IMR-90 (cell line): ENCODE results near the gene ABHD16A. TPM values are rescaled to one million over a fixed set of nuclear protein-coding genes. Genes with fewer than 3 reads are reported as not detected.

Experiments used
- ATAC-seq: fragments of 200-7000 bp; cut with Tn5 transposase; 2 replicates; pipeline ENCODE4 v1.9.1; 2020; ENCODE audit warnings: low read depth, mild to moderate bottlenecking, moderate library complexity
- BruUV-seq: library from RNA; stranded (reverse); fragments of 400-500 nt; replicated peaks from 2 replicates; lab custom pipeline; 2021; lab: Mats Ljungman, UMichigan
- CTCF ChIA-PET: fragments of 300-600 bp; formaldehyde crosslinking; extraction: SDS; loops from one replicate; lab custom pipeline; 2021; ENCODE audit warnings: antibody characterized with exemption; lab: Yijun Ruan, JAX
- POLR2A ChIA-PET: fragments of 300-600 bp; sonication (Branson Sonifier 250); formaldehyde crosslinking; loops from one replicate; lab custom pipeline; 2022; ENCODE audit warnings: antibody characterized with exemption; ENCODE audit not compliant: unreplicated experiment; lab: Charles Lee
- DNase-seq: peaks from one replicate; pipeline ENCODE4 v3.0.0; 2013
- H2AFZ ChIP-seq: replicated peaks from 2 replicates; pipeline ENCODE3; 2013; ENCODE audit warnings: low read length, mild to moderate bottlenecking; ENCODE audit not compliant: poor library complexity
- H2AK5ac ChIP-seq: 2 replicates; pipeline ENCODE4 v1.6.1; 2013; ENCODE audit warnings: low read depth, low read length, inconsistent platforms
- H2AK9ac ChIP-seq: replicated peaks from 2 replicates; pipeline ENCODE3; 2013; ENCODE audit warnings: mild to moderate bottlenecking, low read depth, low read length, moderate library complexity; ENCODE audit not compliant: poor library complexity
- H2BK120ac ChIP-seq: 2 replicates; pipeline ENCODE4 v1.6.1; 2013; ENCODE audit warnings: low read depth, low read length, inconsistent platforms
- H2BK15ac ChIP-seq: 3 replicates; pipeline ENCODE4 v1.6.1; 2013; ENCODE audit warnings: low read depth, low read length, inconsistent platforms
- H2BK20ac ChIP-seq: 2 replicates; pipeline ENCODE4 v1.6.1; 2013; ENCODE audit warnings: low read depth, mild to moderate bottlenecking, inconsistent platforms, low read length, moderate library complexity
- H2BK5ac ChIP-seq: 2 replicates; pipeline ENCODE4 v1.6.1; 2013; ENCODE audit warnings: mild to moderate bottlenecking, low read depth, low read length, inconsistent platforms; ENCODE audit not compliant: poor library complexity, severe bottlenecking
- H3K14ac ChIP-seq: replicated peaks from 2 replicates; pipeline ENCODE4 v1.6.1; 2013; ENCODE audit warnings: low read depth, low read length, inconsistent platforms
- H3K18ac ChIP-seq: 2 replicates; pipeline ENCODE4 v1.6.1; 2013; ENCODE audit warnings: low read depth, low read length, control low read depth
- H3K23ac ChIP-seq: 2 replicates; pipeline ENCODE4 v1.6.1; 2013; ENCODE audit warnings: low read depth, low read length, inconsistent platforms
- H3K27ac ChIP-seq: 2 replicates; pipeline ENCODE4 v1.5.1; 2013; ENCODE audit warnings: mild to moderate bottlenecking, control low read depth, low read length; ENCODE audit not compliant: insufficient read depth
- H3K27me3 ChIP-seq: 2 replicates; pipeline ENCODE4 v1.6.1; 2013; ENCODE audit warnings: low read length; ENCODE audit not compliant: control insufficient read depth, insufficient read depth
- H3K36me3 ChIP-seq: 2 replicates; pipeline ENCODE4 v1.6.1; 2013; ENCODE audit warnings: low read length, mixed read lengths; ENCODE audit not compliant: control insufficient read depth, insufficient read depth
- H3K4ac ChIP-seq: 2 replicates; pipeline ENCODE4 v1.6.1; 2013; ENCODE audit warnings: low read depth, low read length, inconsistent platforms
- H3K4me1 ChIP-seq: 2 replicates; pipeline ENCODE4 v1.6.1; 2013; ENCODE audit warnings: low read length, mixed read lengths; ENCODE audit not compliant: control insufficient read depth, insufficient read depth
- H3K4me2 ChIP-seq: 2 replicates; pipeline ENCODE4 v1.6.1; 2013; ENCODE audit warnings: low read depth, mild to moderate bottlenecking, control low read depth, low read length, moderate library complexity
- H3K4me3 ChIP-seq: 2 replicates; pipeline ENCODE4 v1.5.1; 2013; ENCODE audit warnings: low read depth, mild to moderate bottlenecking, control low read depth, low read length, moderate library complexity; ENCODE audit not compliant: insufficient read depth
- H3K56ac ChIP-seq: 2 replicates; pipeline ENCODE4 v1.6.1; 2013; ENCODE audit warnings: low read length, inconsistent platforms; ENCODE audit not compliant: insufficient read depth; ENCODE audit errors: extremely low read depth
- H3K79me1 ChIP-seq, 2 experiments: 2 replicates each; pipeline ENCODE4 v1.6.1; 2013; ENCODE audit warnings: low read length in 2 of 2, inconsistent platforms in 1 of 2, low read depth in 1 of 2
- H3K9ac ChIP-seq: 2 replicates; pipeline ENCODE4 v1.6.1; 2013; ENCODE audit warnings: low read depth, low read length, control low read depth
- H3K9me1 ChIP-seq: 2 replicates; pipeline ENCODE4 v1.6.1; 2013; ENCODE audit warnings: low read length, inconsistent platforms; ENCODE audit not compliant: insufficient read depth
- H3K9me3 ChIP-seq: 2 replicates; pipeline ENCODE4 v1.6.1; 2013; ENCODE audit warnings: low read length; ENCODE audit not compliant: control insufficient read depth, insufficient read depth
- H4K20me1 ChIP-seq: 2 replicates; pipeline ENCODE4 v1.6.1; 2013; ENCODE audit warnings: low read length, inconsistent platforms; ENCODE audit not compliant: insufficient read depth
- H4K5ac ChIP-seq: 2 replicates; pipeline ENCODE4 v1.6.1; 2013; ENCODE audit warnings: mild to moderate bottlenecking, low read depth, low read length, control low read depth
- H4K8ac ChIP-seq, 2 experiments: 2 replicates each; pipeline ENCODE4 v1.6.1; 2013; ENCODE audit warnings: low read depth in 2 of 2, low read length in 2 of 2, control low read depth in 1 of 2, inconsistent platforms in 1 of 2
- H4K91ac ChIP-seq: 2 replicates; pipeline ENCODE4 v1.6.1; 2013; ENCODE audit warnings: low read depth, low read length, inconsistent platforms; ENCODE audit not compliant: insufficient read depth
- BHLHE40 ChIP-seq: fragments of 150-350 bp; IDR thresholded peaks from 2 replicates; pipeline ENCODE4 v1.6.1; 2016; ENCODE audit warnings: mild to moderate bottlenecking, low read depth, low read length
- CEBPB ChIP-seq: IDR thresholded peaks from 2 replicates; pipeline ENCODE4 v1.6.1; 2012; ENCODE audit warnings: low read depth, low read length, improper control_type of control experiment
- CHD1 ChIP-seq: IDR thresholded peaks from 2 replicates; pipeline ENCODE4 v1.6.1; 2012; ENCODE audit warnings: low read depth, low read length, improper control_type of control experiment
- FOS ChIP-seq: fragments of 150-350 bp; IDR thresholded peaks from 2 replicates; pipeline ENCODE4 v1.6.1; 2016; ENCODE audit warnings: low read depth, low read length
- MAFK ChIP-seq: IDR thresholded peaks from 2 replicates; pipeline ENCODE4 v1.6.1; 2012; ENCODE audit warnings: low read depth, low read length, improper control_type of control experiment
- MAZ ChIP-seq: IDR thresholded peaks from 2 replicates; pipeline ENCODE4 v1.6.1; 2012; ENCODE audit warnings: low read depth, mild to moderate bottlenecking, low read length, improper control_type of control experiment, moderate library complexity, borderline replicate concordance
- MXI1 ChIP-seq: IDR thresholded peaks from 2 replicates; pipeline ENCODE4 v1.6.1; 2012; ENCODE audit warnings: low read depth, mild to moderate bottlenecking, low read length, moderate library complexity, borderline replicate concordance
- NFE2L2 ChIP-seq: fragments of 150-350 bp; IDR thresholded peaks from 2 replicates; pipeline ENCODE4 v1.6.1; 2016; ENCODE audit warnings: low read depth, mild to moderate bottlenecking, low read length
- RAD21 ChIP-seq: IDR thresholded peaks from 2 replicates; pipeline ENCODE4 v1.6.1; 2012; ENCODE audit warnings: low read length, improper control_type of control experiment
- RCOR1 ChIP-seq: IDR thresholded peaks from 2 replicates; pipeline ENCODE4 v1.6.1; 2012; ENCODE audit warnings: mild to moderate bottlenecking, low read length, improper control_type of control experiment; ENCODE audit not compliant: insufficient replicate concordance
- WGBS, 2 experiments: methylation state at CpG; one replicate each; pipeline versions ENCODE4 v1.1.5 to v1.1.7; 2013; ENCODE audit warnings: missing lambda C conversion rate in 2 of 2; ENCODE audit not compliant: insufficient read length in 1 of 2; ENCODE audit errors: extremely low coverage in 2 of 2; 5-methylcytosine and 5-hydroxymethylcytosine counted together
- dilution Hi-C: fragments of 300-500 bp; cut with HindIII; formaldehyde crosslinking; loops from one replicate; pipeline ENCODE4 v1.14.3; 2018; ENCODE audit warnings: low sequenced_read_pairs; ENCODE audit not compliant: unreplicated experiment
- in situ Hi-C: fragments of 300-500 bp; cut with MboI; formaldehyde crosslinking; loops from 3 replicates; pipeline ENCODE4 v1.14.3; 2019; ENCODE audit warnings: low sequenced_read_pairs, inconsistent platforms, mixed read lengths
- intact Hi-C: fragments of 100-400 bp; cut with micrococcal nuclease; formaldehyde crosslinking; loops from 2 replicates; pipeline ENCODE4 v1.10.0; 2022
- polyA plus RNA-seq, 3 experiments: library from polyadenylated mRNA; depleted of rRNA; stranded (reverse); fragments of >200 nt; gene quantifications; 2 replicates each; pipeline ENCODE4 v1.2.3, GENCODE V29; 2012; ENCODE audit warnings: low replicate concordance in 1 of 3
- total RNA-seq: library from RNA; depleted of rRNA; stranded (reverse); fragments of >200 nt; gene quantifications from 2 replicates; pipeline ENCODE4 v1.2.3, GENCODE V29; 2012
- TF ChIP-seq, protein P1 (sequence below): fragments of 150-350 bp; IDR thresholded peaks from 2 replicates; pipeline ENCODE4 v1.6.1; 2017; ENCODE audit warnings: mild to moderate bottlenecking, antibody characterized with exemption, low read length, low read depth
- TF ChIP-seq, protein P2 (sequence below): conservative IDR thresholded peaks from 2 replicates; pipeline ENCODE4 v1.5.1; 2012; ENCODE audit warnings: mild to moderate bottlenecking, low read depth, low read length, improper control_type of control experiment

ABHD16A gene
- total and polyA plus RNA-seq, 2 of the 4 experiments (the other 2 are of a cell fraction), result 31.5 to 35.1 TPM

DNA sequence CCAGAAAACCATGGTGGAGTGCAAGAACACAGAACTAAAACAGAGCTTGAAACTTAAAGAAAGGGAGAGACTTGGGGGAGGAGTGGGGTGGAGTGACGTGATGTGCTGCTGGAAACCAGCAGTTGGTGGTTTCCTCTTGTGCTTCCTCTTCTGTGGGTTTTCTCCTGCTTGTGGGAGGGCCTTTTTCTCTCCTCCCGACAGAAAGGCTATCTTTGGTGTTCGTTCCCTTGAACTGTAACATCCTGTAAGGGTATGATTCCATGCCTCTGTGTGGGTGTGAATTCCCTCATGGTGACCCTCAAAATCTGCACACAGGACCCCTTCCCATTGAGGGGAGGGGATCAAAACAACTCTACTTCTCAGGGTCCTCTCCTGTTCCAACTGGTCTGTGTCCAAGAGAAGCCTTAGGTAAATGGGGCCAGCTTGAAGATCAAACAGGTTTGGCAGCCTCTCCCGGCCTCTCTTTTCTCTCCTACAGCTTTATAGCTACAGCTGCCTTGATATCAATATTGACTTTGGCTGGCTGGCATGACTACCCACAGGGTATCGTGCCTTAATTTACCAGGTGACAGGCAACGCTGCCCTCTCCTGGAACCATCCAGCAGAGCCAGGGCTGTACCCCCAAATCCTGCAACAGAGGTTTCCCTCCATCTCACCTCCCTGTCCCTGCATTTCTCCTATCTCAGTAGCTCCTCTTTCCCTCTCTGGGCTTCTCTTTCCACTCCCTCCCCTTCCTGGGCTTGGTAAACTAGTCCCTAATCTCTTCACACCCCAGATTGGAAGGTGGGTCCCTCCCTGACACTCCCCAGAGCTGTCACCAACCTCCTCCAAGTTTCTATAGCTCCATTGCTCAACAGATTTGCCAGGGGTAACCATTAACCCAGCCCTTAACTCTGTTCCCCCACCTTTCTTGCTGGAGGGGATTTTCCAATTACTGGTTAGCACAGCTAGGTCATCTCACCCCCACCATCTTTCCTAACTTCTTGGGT, 35.2 kb upstream of the ABHD16A start:
- BruUV-seq, result no TSS peak
- peaks cover 18% of the 10 kb centered on the region for H3K4me1 ChIP-seq
- H3K4me3 ChIP-seq, result peak overlapping the region; percentile 2; the same call in 1 of the 2 replicates
- peak overlapping the region; percentile 68 for H3K4me2 ChIP-seq
- H3K23ac ChIP-seq, result peak overlapping the region; percentile 89
- H3K56ac ChIP-seq, result peak overlapping the region; percentile 75
- H2AFZ ChIP-seq, result peak overlapping the region; percentile 83
- 20% methylated on average over 1 of the region's 6 CpGs; no CpG with 5 or more reads in 1 of the 2 experiments for WGBS, 2 experiments
- peak overlapping the region; percentile 87 for H2BK120ac ChIP-seq
- in situ Hi-C loops, result no loop called here
- peak overlapping the region; percentile 83 for H2AK9ac ChIP-seq
- ATAC-seq (peak; percentile 24), DNase-seq (peak; percentile 89)
- peaks cover 13 to 72% of the 10 kb centered on the region in 2 experiments; a peak in 3 of 4 replicates for H3K79me1 ChIP-seq
- peak overlapping the region; percentile 60 for H3K18ac ChIP-seq
- peak overlapping the region; percentile 95 for H3K14ac ChIP-seq
- ChIA-PET POLR2A (no interaction called here), CTCF (interaction anchor here (0.6 to 1.3 kb wide), 11 partner anchors 9 to 1181 kb away, joined by 3 to 10 read pairs (median 3); partner anchors contain the start of genes ABHD16A, NFKBIL1 and PRR3)
- H2BK20ac ChIP-seq, result peak overlapping the region; percentile 76
- H4K91ac ChIP-seq, result peak overlapping the region; percentile 94
- peaks cover 15% of the 10 kb centered on the region for H3K36me3 ChIP-seq
- peaks cover 18% of the 10 kb centered on the region for H3K9me1 ChIP-seq
- H4K5ac ChIP-seq, result peak overlapping the region; percentile 81
- peak overlapping the region; percentile 92 for H2BK5ac ChIP-seq
- dilution Hi-C loops, result no loop called here
- no peaks in the 10 kb centered on the region for H3K9me3 ChIP-seq
- peak overlapping the region; percentile 63 to 97 for H4K8ac ChIP-seq
- peak overlapping the region; percentile 93 for H3K4ac ChIP-seq
- intact Hi-C loops, result loop anchor here (2.0 kb wide), 1 partner anchor 57 kb away; the partner anchor contains the start of gene VARS1
- H3K9ac ChIP-seq, result peak overlapping the region; percentile 32
- H3K27ac ChIP-seq, result peak overlapping the region; percentile 62
- H3K27me3 ChIP-seq, result no peaks in the 10 kb centered on the region
- peak overlapping the region; percentile 70 for H2AK5ac ChIP-seq
- peaks cover 18% of the 10 kb centered on the region for H4K20me1 ChIP-seq
- H2BK15ac ChIP-seq, result peak overlapping the region; percentile 71; the same call in 2 of the 3 replicates
- TF ChIP-seq MXI1 (no peak), MAZ (no peak), BHLHE40 (no peak), RCOR1 (no peak), CEBPB (no peak), MAFK (no peak), RAD21 (no peak; the same call in none of the 2 replicates), CHD1 (no peak), FOS (no peak), NFE2L2 (no peak)
- TF ChIP-seq, protein P1, sequence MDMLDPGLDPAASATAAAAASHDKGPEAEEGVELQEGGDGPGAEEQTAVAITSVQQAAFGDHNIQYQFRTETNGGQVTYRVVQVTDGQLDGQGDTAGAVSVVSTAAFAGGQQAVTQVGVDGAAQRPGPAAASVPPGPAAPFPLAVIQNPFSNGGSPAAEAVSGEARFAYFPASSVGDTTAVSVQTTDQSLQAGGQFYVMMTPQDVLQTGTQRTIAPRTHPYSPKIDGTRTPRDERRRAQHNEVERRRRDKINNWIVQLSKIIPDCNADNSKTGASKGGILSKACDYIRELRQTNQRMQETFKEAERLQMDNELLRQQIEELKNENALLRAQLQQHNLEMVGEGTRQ, result no peak
- TF ChIP-seq, protein P2, sequence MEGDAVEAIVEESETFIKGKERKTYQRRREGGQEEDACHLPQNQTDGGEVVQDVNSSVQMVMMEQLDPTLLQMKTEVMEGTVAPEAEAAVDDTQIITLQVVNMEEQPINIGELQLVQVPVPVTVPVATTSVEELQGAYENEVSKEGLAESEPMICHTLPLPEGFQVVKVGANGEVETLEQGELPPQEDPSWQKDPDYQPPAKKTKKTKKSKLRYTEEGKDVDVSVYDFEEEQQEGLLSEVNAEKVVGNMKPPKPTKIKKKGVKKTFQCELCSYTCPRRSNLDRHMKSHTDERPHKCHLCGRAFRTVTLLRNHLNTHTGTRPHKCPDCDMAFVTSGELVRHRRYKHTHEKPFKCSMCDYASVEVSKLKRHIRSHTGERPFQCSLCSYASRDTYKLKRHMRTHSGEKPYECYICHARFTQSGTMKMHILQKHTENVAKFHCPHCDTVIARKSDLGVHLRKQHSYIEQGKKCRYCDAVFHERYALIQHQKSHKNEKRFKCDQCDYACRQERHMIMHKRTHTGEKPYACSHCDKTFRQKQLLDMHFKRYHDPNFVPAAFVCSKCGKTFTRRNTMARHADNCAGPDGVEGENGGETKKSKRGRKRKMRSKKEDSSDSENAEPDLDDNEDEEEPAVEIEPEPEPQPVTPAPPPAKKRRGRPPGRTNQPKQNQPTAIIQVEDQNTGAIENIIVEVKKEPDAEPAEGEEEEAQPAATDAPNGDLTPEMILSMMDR, result peak; percentile 30; the same call in 1 of the 2 replicates
